ENCODE data around the gene TYW1. TPM values are rescaled to one million over a fixed set of nuclear protein-coding genes. Genes with fewer than 3 reads are reported as not detected.
"Not testable (repeated sequence)": the region's sequence is repeated elsewhere in the genome, so short reads cannot be mapped to it uniquely, and the experiment has no call there.

TYW1 gene
- total RNA-seq, 1 donor from 2014 or later: 17.7 TPM

GRCh38 chr7:66994691-66995049, 2.0 kb upstream of the TYW1 start:
- not testable (repeated sequence) for H3K9me3 Mint-ChIP-seq
- H3K27ac Mint-ChIP-seq: peak overlapping the region; percentile 100
- TF ChIP-seq CTCF (conservative IDR thresholded peaks at IDR 0.05): peak; percentile 31

GRCh38 chr7:66995050-66995776, 1.4 kb upstream of the TYW1 start, which contains the start of gene SBDS:
Gene SBDS, minus strand, starts transcription at chr7:66995586. Its CDS starts 169 bp downstream, at chr7:66995417.
- peak within 1 kb of the TSS; percentile 99 for H3K4me3 Mint-ChIP-seq
- H3K4me1 Mint-ChIP-seq (ENCODE audit: unreplicated experiment); H3K9me3 Mint-ChIP-seq; H3K27me3 Mint-ChIP-seq: not testable (repeated sequence)
- peaks cover 13% of the 10 kb centered on the region for H3K36me3 Mint-ChIP-seq
- H3K27ac Mint-ChIP-seq: peak within 1 kb of the TSS; percentile 100
- DNase-seq (ENCODE audit: extremely low spot score, unreplicated experiment): peak; percentile 90

More at GRCh38 chr7:66994691-66995049, 2.0 kb upstream of the TYW1 start:
- H3K36me3 Mint-ChIP-seq: peaks cover 13% of the 10 kb centered on the region
- H3K4me3 Mint-ChIP-seq: peak overlapping the region; percentile 99
- not testable (repeated sequence) for H3K27me3 Mint-ChIP-seq; DNase-seq (ENCODE audit: extremely low spot score, unreplicated experiment); H3K4me1 Mint-ChIP-seq (ENCODE audit: unreplicated experiment)

DNA sequence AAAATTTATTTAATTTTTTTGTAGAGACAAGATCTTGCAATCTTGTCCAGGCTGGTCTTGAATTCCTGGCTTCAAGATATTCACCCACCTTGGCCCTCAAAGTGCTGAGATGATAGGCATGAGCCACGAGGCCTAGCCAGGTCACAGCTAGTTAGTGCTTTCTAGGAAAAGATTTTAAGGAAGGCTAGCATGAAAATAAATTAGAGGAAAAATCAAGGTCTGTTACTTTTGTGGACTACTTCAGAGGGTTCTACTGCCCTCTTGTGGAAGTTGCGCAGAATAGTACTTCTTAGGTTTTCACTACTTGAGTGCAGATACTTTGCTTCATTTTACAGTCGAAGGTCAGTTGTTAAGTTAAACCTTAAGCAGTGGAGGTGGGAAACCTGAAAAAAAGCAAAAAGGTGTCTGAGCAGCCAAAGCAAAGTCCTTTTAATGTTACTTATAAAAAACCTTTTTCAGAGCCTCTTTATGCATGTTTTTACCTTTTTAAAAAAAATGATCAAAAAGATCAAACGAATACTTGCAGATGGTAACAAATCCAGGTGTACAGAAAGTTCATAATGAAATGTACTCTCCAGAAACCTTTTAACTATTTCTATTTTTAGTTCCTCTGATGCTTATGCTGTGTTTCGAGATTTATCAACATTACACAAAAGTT, 4.1 kb downstream of the TYW1 start:
- H3K4me1 Mint-ChIP-seq (ENCODE audit: unreplicated experiment); H3K27me3 Mint-ChIP-seq; H3K36me3 Mint-ChIP-seq; DNase-seq (ENCODE audit: extremely low spot score, unreplicated experiment); H3K9me3 Mint-ChIP-seq; H3K27ac Mint-ChIP-seq: not testable (repeated sequence)
- H3K4me3 Mint-ChIP-seq: peak overlapping the region; percentile 75
- peak; percentile 72 for TF ChIP-seq CTCF (conservative IDR thresholded peaks at IDR 0.05)

DNA sequence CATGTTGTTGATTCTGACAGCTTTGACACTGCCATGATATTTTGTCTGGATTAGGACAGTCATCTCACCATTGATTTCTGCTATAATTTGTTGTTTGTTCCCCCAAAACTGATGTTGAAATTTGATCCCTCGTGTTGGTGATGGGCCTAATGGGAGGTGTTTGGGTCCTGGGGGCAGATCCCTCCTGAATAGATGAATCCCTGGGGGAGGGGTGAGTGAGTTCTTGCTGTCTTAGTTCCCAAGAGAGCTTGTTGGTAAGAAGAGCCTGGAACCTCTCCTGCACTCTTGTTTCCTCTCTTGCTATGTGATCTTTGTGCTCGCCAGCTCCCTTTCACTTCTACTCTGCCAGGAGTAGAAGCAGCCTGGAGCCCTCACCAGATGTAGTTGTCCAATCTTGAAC, 7.5 kb downstream of the TYW1 start:
- not testable (repeated sequence) for DNase-seq (ENCODE audit: extremely low spot score, unreplicated experiment); H3K27ac Mint-ChIP-seq; H3K4me1 Mint-ChIP-seq (ENCODE audit: unreplicated experiment); H3K4me3 Mint-ChIP-seq; H3K27me3 Mint-ChIP-seq; H3K9me3 Mint-ChIP-seq
- H3K36me3 Mint-ChIP-seq: peaks cover 10% of the 10 kb centered on the region

GRCh38 chr7:67006965-67007364, 10.3 kb downstream of the TYW1 start:
- H3K4me3 Mint-ChIP-seq: no peak overlapping the region
- H3K27ac Mint-ChIP-seq: no peak overlapping the region

DNA sequence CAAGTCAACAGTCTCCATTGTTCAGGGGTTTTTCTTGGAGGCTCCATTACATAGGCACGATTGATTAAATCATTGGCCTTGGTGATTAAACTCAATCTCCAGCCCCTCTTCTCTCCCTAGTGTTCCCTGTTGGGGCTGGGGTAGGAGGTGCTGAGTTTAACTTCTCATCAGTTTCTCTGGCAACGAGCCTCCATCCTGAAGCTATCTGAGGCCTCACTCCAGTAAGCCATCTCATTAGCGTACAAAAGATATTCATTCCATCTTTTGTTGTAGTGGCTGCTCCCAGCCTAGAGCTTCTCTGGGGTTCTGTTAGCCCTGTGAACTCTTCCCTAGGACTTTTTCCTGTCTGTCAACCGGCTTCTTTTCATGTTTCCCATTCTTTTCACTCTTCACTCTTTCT, 11.6 kb downstream of the TYW1 start:
- no peak for TF ChIP-seq CTCF (conservative IDR thresholded peaks at IDR 0.05)
- no peaks in the 10 kb centered on the region for H3K27me3 Mint-ChIP-seq
- no peak overlapping the region for H3K4me3 Mint-ChIP-seq
- peaks cover 16% of the 10 kb centered on the region for H3K36me3 Mint-ChIP-seq
- no peak for DNase-seq (ENCODE audit: extremely low spot score, unreplicated experiment)
- no peaks in the 10 kb centered on the region for H3K9me3 Mint-ChIP-seq
- H3K4me1 Mint-ChIP-seq (ENCODE audit: unreplicated experiment): no peaks in the 10 kb centered on the region
- no peak overlapping the region for H3K27ac Mint-ChIP-seq

More at GRCh38 chr7:67006965-67007364, 10.3 kb downstream of the TYW1 start:
- Mint-ChIP-seq H3K36me3 (peaks cover 16% of the 10 kb centered on the region), H3K9me3 (no peaks in the 10 kb centered on the region), H3K27me3 (no peaks in the 10 kb centered on the region), H3K4me1 (ENCODE audit: unreplicated experiment) (no peaks in the 10 kb centered on the region)
- no peak for DNase-seq (ENCODE audit: extremely low spot score, unreplicated experiment)
- TF ChIP-seq CTCF (conservative IDR thresholded peaks at IDR 0.05): no peak

DNA sequence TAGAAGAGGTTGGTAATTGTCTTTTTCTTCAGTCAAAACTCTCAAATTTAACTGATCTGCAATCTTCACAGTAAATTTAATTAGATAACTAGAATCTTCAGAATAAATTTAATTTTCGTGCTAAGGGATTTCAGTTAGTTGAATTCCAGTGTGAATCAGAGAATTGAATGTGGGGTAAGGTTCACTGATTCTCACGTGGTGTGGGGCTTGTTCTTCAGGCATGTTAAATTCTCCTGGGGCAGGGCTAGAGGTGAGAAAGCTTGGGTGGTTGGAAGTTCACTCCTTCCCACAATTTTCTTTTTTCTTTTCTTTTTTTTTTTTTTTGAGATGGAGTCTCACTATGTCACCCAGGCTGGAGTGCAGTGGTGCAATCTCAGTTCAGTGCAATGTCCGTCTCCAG, 13.0 kb downstream of the TYW1 start:
- DNase-seq (ENCODE audit: extremely low spot score, unreplicated experiment); H3K4me1 Mint-ChIP-seq (ENCODE audit: unreplicated experiment); H3K27ac Mint-ChIP-seq; H3K9me3 Mint-ChIP-seq; H3K27me3 Mint-ChIP-seq; H3K4me3 Mint-ChIP-seq: not testable (repeated sequence)
- H3K36me3 Mint-ChIP-seq: peaks cover 16% of the 10 kb centered on the region

DNA sequence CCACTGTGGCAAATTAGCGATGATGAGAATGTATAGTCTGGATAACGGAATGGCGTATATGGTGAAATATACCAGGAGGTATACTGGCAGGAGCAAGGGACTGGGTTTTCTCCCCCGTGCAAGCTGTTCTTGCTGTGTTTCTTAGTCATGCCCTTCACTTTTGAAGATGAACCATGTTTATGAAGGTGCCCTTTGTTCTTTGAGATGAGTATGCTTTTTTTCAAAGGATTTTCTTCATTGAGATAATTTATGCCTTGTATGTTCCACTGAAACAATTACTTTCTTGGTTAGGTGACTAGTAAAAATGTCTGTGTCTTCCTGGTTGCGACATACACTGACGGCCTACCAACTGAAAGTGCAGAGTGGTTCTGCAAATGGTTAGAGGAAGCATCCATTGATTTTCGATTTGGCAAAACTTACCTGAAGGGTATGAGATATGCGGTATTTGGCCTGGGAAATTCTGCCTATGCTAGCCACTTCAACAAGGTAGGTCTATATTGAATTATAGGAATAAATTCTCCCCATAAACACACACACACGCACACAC, 17.5 kb downstream of the TYW1 start:
- H3K27ac Mint-ChIP-seq; H3K4me3 Mint-ChIP-seq; H3K27me3 Mint-ChIP-seq; H3K4me1 Mint-ChIP-seq (ENCODE audit: unreplicated experiment); DNase-seq (ENCODE audit: extremely low spot score, unreplicated experiment); H3K9me3 Mint-ChIP-seq: not testable (repeated sequence)
- H3K36me3 Mint-ChIP-seq: peaks cover 21% of the 10 kb centered on the region

DNA sequence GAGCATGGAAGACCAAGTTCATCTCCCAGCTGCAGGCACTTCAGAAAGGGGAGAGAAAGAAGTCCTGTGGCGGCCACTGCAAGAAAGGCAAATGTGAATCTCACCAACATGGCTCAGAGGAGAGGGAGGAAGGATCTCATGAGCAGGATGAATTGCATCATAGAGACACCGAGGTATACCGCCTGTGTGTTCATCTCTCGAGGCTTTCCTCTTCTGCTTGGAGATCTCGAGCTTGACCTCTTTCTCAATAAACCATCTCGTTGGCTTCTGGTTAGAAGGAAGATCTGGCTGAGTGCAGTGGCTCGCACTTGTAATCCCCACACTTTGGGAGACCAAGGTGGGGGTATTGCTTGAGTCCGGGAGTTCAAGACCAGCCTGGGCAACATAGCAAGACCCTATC, 21.3 kb downstream of the TYW1 start:
- H3K27me3 Mint-ChIP-seq; DNase-seq (ENCODE audit: extremely low spot score, unreplicated experiment); H3K27ac Mint-ChIP-seq; H3K4me3 Mint-ChIP-seq; H3K9me3 Mint-ChIP-seq; H3K4me1 Mint-ChIP-seq (ENCODE audit: unreplicated experiment): not testable (repeated sequence)
- H3K36me3 Mint-ChIP-seq: peaks cover 29% of the 10 kb centered on the region
